ENCODE measurements around the gene ATG5.
"Not testable (repeated sequence)": the region's sequence is repeated elsewhere in the genome, so short reads cannot be mapped to it uniquely, and the experiment has no call there.

Gene ATG5

GRCh38 chr6:106309766-106310373, 15.7 kb downstream of the ATG5 start:
- DNase-seq (ENCODE audit: low spot score), result peak; percentile 67

- no peak for DNase-seq (ENCODE audit: low spot score)
Observed at GRCh38 chr6:106308985-106309384, 16.6 kb downstream of the ATG5 start.

GRCh38 chr6:106305740-106306139, 19.8 kb downstream of the ATG5 start:
- no peak for DNase-seq (ENCODE audit: low spot score)

DNA sequence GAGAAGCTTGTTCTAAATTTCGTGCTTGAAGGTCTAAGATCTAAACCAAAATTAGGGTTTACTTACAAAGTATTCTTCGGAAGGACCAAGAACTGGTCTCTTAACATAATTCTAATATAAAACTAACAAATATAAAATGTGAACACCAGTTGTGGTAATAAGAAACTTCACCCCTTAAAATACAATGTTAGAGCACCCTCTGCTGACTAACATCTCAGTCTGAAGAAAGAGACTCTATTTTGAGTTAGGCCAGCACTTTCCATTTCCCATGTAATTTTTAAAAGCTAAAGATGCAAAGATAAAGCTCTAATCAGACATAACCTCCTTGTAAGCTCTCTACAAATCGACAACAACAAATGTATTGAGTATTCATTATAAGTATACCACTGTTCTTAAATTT, 24.6 kb downstream of the ATG5 start:
- peak; percentile 42 for DNase-seq (ENCODE audit: low spot score)

DNA sequence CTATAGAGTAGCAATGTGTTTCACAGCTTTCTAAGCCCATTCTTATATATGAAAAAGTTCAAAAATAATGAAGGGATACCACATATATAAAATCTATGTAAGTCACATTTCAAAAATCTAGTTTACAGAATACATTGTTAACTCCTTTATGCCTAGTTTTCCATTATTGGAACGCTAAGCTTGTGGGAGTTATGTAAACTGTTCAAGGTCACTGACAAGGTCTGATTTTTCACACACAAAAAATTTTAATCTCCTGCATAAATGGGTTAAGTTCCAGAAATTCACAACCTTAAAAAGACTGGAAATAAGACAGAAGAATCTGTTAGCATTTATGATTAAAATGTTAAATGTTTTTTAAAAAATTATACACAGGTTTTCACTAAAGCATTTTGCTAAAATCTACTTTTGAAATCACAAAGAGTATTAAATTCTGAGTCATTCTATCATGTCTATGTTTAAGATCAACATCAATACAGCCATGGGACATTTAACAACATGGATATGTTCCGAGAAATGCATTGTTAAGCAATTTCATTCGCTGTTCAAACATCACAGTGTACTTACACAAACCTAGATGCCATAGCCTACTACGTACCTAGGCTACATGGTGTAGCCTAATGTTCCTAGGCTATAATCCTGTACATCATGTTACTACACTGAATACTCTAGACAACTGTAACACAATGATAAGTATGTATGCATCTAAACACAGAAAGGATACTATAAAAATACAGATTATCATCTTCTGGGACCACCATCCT, 25.4 kb downstream of the ATG5 start:
- DNase-seq (ENCODE audit: low spot score), result no peak

DNA sequence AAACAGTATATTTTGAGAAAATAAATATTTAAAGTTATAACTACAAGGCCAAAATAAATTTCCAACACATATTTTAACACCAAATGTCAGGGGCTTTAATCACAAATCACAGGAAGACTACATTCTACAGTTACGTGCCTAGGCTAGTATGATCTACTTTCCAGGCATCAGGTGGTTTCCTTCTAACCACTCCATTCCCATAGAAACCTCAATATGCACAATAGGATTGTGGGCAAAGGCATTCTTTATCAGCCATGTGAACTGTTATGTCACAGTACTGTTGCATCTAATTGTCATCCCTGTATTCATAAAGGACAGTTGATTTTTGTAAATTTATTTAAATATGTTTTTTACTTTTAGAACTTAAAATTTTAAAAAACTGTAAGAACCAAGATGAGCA, 32.4 kb downstream of the ATG5 start:
- no peak for DNase-seq (ENCODE audit: low spot score)

DNA sequence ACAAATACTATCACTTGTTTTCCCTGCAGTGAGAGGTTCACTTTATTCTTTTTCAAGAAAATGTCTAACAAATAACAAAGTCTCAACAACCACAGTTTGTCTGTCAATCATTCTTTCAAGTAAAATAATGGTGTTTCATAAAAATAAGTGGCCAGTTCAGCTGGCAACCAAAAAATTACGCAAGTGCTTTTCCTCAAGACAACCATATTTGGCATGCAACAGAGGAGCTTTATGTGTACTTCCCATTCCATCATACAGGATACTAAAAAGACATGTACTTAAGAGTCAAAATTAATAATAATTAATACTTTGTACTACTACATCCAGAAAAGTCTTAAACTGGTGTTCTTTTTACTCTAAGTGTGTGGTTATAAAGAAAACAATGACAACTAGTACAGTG, 34.6 kb downstream of the ATG5 start:
- no peak for DNase-seq (ENCODE audit: low spot score)

- DNase-seq (ENCODE audit: low spot score), result no peak
Observed at GRCh38 chr6:106290032-106290431, 35.5 kb downstream of the ATG5 start.

- DNase-seq (ENCODE audit: low spot score), result no peak
Observed at GRCh38 chr6:106287215-106287614, 38.3 kb downstream of the ATG5 start.

DNA sequence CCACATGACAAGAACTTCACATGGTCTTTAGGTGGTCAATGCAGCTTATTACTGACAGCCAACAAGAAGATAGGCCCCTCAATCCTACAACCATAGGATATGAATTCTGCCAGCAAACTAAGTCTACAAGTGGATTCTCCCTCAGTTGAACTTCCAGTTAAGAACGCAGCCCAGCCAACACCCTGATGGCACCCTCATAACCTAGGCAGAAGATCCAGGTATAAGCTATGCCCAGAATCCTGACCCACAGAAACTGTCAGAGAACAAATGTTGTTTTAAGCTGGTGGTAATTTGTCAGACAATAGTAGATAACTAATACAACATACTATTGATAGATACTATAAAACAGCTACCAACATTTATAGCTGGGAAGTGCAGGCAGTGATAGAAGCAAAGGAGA, 38.8 kb downstream of the ATG5 start:
- no peak for DNase-seq (ENCODE audit: low spot score)

GRCh38 chr6:106283481-106283880, 42.1 kb downstream of the ATG5 start:
- no peak for DNase-seq (ENCODE audit: low spot score)

DNA sequence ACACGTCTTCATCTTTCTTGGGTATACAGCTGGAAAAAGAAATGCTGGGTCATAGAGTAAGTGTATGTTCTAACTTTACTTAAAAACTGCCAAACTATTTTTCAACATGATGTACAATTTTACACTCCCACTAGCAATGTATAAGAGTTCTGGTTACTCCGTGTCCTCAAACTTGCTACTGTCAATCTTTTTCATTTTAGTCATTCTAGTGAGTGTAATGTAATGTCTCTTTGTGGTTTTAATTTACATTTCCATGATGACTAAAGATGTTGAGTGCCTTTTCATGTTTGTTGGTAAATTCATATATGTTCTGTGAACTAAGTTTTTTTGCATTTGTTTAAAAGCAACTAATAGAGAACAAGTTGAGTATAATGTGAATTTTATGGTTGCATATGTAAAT, 43.9 kb downstream of the ATG5 start:
- no peak for DNase-seq (ENCODE audit: low spot score)

DNA sequence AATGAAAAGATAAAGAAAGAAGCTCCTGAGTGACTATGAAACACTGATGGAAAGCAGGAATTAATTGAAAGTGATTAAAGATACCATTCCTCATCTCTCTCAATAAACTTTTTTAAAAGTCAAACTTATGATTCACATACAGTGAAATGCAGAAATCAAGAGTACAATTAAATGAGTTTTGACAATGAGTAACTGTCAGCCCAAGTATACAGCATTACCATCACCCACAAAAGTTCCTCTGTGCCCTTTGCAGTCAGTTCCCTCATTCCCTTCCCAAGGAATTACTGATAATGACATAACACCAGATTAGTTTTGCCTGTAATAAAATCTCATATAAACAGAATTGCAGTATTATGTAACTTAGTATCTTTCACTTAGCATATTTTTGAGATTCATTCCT, 44.5 kb downstream of the ATG5 start:
- DNase-seq (ENCODE audit: low spot score), result no peak

DNA sequence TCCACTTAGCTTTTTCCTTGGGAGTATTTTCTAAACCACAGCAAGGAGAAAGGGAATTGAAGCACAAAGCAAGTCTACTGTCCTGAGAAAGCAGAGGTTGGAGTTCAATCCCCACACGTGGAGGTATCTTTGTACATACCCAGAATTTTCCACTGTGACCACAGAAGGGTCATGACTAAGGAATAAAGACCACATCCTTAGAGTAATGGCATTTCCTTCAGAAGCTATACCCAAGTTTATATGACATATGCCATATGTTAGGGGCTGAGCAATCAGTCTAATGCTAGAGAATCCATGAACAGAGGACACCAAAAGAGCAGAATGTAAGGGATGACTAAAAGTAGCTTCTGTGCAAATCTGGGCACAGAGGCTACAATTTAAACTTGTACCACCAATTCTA, 46.4 kb downstream of the ATG5 start:
- DNase-seq (ENCODE audit: low spot score), result peak; percentile 19

DNA sequence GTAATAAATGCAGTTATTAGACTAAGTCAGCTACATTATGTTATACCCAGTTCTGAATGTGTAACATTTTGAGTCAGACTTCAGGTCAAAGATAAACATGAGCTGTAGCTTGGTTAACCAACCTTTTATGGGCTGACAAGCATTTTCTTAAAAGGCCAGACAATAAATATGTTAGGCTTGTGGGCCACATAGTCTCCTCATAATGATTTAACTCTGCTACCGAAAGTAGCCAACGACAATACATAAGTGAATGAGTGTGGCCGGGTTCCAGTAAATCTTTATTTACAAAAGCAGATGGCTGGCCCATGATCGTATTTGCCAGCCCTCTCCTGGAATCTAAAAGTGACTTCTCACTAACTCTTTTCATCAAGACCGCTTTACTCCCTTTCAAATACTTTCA, 49.9 kb downstream of the ATG5 start:
- peak; percentile 48 for DNase-seq (ENCODE audit: low spot score)

DNA sequence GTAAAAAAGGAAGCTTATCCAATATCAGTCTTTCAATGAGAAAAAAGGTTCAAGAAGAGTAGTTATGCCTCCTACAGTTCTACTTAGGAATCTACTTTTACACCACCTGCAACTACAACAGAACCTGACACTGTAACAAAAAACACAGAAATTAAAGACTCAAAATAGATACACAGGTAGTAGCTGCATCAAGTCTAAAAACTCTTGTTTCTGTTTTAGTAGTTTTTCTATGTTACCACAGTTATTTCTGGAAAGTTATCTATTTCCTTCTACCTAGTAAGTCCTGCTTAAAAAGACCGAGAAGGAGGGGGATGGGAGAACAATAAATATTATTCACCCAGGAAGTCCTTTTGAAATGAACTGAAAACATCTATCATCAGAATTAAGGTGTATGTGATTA, 52.5 kb downstream of the ATG5 start:
- DNase-seq (ENCODE audit: low spot score), result no peak

GRCh38 chr6:106272287-106272686, 53.3 kb downstream of the ATG5 start:
- DNase-seq (ENCODE audit: low spot score), result no peak

GRCh38 chr6:106270414-106270813, 55.1 kb downstream of the ATG5 start:
- DNase-seq (ENCODE audit: low spot score), result no peak

- not testable (repeated sequence) for DNase-seq (ENCODE audit: low spot score)
Observed at GRCh38 chr6:106269268-106269919, 56.2 kb downstream of the ATG5 start.

DNA sequence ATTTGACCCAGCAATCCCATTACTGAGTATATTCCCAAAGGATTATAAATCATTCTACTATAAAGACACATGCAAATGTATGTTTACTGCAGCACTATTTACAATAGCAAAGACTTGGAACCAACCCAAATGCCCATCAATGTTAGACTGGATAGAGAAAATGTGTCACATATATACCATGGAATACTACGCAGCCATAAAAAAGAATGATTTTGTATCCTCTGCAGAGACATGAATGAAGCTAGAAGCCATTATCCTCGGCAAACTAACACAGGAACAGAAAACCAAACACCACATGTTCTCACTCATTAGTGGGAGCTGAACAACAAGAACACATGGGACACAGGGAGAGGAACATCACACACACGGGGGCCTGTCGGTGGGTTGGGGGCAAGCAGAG, 57.1 kb downstream of the ATG5 start:
- DNase-seq (ENCODE audit: low spot score), result not testable (repeated sequence)

DNA sequence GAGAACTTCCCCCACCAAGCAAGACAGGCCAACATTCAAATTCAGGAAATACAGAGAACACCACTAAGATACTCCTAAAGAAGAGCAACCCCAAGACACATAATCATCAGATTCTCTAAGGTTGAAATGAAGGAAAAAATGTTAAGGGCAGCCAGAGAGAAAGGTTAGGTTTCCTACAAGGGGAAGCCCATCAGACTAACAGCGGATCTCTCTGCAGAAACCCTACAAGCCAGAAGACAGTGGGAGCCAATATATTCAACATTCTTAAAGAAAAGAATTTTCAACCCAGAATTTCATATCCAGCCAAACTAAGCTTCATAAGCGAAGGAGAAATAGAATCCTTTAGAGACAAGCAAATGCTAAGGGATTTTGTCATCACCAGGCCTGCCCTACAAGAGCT, 61.1 kb downstream of the ATG5 start:
- DNase-seq (ENCODE audit: low spot score), result not testable (repeated sequence)

DNA sequence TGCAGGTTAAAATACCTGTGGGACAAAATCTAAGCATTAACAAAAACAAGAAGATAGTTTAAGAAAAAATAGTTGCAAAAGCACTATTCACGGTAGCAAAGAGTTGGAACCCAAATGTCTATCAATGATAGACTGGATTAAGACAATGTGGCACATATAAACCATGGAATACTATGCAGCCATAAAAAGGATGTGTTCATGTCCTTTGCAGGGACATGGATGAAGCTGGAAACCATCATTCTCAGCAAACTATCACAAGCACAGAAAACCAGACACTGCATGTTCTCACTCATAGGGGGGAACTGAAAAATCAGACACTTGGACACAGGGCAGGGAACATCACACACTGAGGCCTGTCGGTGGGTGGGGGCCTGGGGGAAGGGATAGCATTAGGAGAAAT, 65.8 kb downstream of the ATG5 start:
- not testable (repeated sequence) for DNase-seq (ENCODE audit: low spot score)

GRCh38 chr6:106258726-106259125, 66.8 kb downstream of the ATG5 start:
- DNase-seq (ENCODE audit: low spot score), result no peak

Measured in AG08395 (cell line).